Measurements from ENCODE around the gene CLRN1.

CLRN1 gene

GRCh38 chr3:150965436-150965835, 7.1 kb downstream of the CLRN1 start:
- Histone ChIP-seq H4K20me1 (ENCODE audit: insufficient read depth, low read length, poor library complexity, severe bottlenecking) (no peaks in the 10 kb centered on the region), H3K27me3 (ENCODE audit: insufficient read depth, low read length, poor library complexity, severe bottlenecking) (no peaks in the 10 kb centered on the region), H3K9me2 (replicated peaks; ENCODE audit: low read depth, low read length) (no peaks in the 10 kb centered on the region), H3K4me2 (ENCODE audit: low read depth, low read length, poor library complexity, severe bottlenecking) (no peak overlapping the region), H3K4me1 (ENCODE audit: insufficient read depth, low read length, poor library complexity, severe bottlenecking) (no peaks in the 10 kb centered on the region), H3F3A (ENCODE audit: low read depth) (no peaks in the 10 kb centered on the region), H3K4me3 (ENCODE audit: low read length, poor library complexity, severe bottlenecking) (no peak overlapping the region), H3K9me3 (ENCODE audit: insufficient read depth, low read depth, low read length) (no peaks in the 10 kb centered on the region), H3K79me2 (ENCODE audit: insufficient read depth, low read length) (no peaks in the 10 kb centered on the region), H3K9ac (ENCODE audit: low read depth, low read length, poor library complexity, severe bottlenecking) (no peak overlapping the region), H3K36me3 (ENCODE audit: insufficient read depth, low read length) (no peaks in the 10 kb centered on the region), H2AFZ (ENCODE audit: low read length) (no peak overlapping the region)
- TF ChIP-seq, protein P1, sequence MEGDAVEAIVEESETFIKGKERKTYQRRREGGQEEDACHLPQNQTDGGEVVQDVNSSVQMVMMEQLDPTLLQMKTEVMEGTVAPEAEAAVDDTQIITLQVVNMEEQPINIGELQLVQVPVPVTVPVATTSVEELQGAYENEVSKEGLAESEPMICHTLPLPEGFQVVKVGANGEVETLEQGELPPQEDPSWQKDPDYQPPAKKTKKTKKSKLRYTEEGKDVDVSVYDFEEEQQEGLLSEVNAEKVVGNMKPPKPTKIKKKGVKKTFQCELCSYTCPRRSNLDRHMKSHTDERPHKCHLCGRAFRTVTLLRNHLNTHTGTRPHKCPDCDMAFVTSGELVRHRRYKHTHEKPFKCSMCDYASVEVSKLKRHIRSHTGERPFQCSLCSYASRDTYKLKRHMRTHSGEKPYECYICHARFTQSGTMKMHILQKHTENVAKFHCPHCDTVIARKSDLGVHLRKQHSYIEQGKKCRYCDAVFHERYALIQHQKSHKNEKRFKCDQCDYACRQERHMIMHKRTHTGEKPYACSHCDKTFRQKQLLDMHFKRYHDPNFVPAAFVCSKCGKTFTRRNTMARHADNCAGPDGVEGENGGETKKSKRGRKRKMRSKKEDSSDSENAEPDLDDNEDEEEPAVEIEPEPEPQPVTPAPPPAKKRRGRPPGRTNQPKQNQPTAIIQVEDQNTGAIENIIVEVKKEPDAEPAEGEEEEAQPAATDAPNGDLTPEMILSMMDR (conservative IDR thresholded peaks at IDR 0.05; ENCODE audit: low read length): no peak
- no peak for TF ChIP-seq EZH2phosphoT487 (IDR thresholded peaks at IDR 0.05; ENCODE audit: borderline replicate concordance)

DNA sequence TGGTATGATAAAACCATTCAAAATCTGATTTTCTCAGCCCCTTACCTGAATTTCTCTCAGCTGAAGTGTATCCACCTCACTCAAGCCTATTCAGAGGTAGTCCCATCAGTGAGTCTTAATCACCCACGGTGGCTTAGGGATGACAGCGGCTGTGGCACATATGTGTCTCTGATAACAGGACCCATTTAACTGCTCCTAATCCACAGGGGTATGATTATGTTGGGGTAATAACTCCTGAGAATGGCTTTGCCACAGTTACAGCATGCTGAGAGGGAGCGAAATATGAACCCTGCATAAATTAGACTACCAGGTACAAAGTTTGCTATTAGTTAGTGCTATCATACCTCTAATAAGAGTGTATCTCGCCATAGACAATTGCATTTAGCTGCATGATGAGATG, 10.6 kb downstream of the CLRN1 start:
- H4K20me1 ChIP-seq (ENCODE audit: insufficient read depth, low read length, poor library complexity, severe bottlenecking): no peaks in the 10 kb centered on the region
- H3F3A ChIP-seq (ENCODE audit: low read depth): no peaks in the 10 kb centered on the region
- no peaks in the 10 kb centered on the region for H3K27me3 ChIP-seq (ENCODE audit: insufficient read depth, low read length, poor library complexity, severe bottlenecking)
- no peak overlapping the region for H3K4me3 ChIP-seq (ENCODE audit: low read length, poor library complexity, severe bottlenecking)
- H3K9me3 ChIP-seq (ENCODE audit: insufficient read depth, low read depth, low read length): no peaks in the 10 kb centered on the region
- no peaks in the 10 kb centered on the region for H3K36me3 ChIP-seq (ENCODE audit: insufficient read depth, low read length)
- no peak overlapping the region for H3K4me2 ChIP-seq (ENCODE audit: low read depth, low read length, poor library complexity, severe bottlenecking)
- no peak overlapping the region for H3K9ac ChIP-seq (ENCODE audit: low read depth, low read length, poor library complexity, severe bottlenecking)
- H2AFZ ChIP-seq (ENCODE audit: low read length): no peak overlapping the region
- no peaks in the 10 kb centered on the region for H3K4me1 ChIP-seq (ENCODE audit: insufficient read depth, low read length, poor library complexity, severe bottlenecking)
- TF ChIP-seq EZH2phosphoT487 (IDR thresholded peaks at IDR 0.05; ENCODE audit: borderline replicate concordance): no peak
- TF ChIP-seq, protein P1 (conservative IDR thresholded peaks at IDR 0.05; ENCODE audit: low read length): no peak
- H3K79me2 ChIP-seq (ENCODE audit: insufficient read depth, low read length): no peaks in the 10 kb centered on the region
- no peaks in the 10 kb centered on the region for H3K9me2 ChIP-seq (replicated peaks; ENCODE audit: low read depth, low read length)

DNA sequence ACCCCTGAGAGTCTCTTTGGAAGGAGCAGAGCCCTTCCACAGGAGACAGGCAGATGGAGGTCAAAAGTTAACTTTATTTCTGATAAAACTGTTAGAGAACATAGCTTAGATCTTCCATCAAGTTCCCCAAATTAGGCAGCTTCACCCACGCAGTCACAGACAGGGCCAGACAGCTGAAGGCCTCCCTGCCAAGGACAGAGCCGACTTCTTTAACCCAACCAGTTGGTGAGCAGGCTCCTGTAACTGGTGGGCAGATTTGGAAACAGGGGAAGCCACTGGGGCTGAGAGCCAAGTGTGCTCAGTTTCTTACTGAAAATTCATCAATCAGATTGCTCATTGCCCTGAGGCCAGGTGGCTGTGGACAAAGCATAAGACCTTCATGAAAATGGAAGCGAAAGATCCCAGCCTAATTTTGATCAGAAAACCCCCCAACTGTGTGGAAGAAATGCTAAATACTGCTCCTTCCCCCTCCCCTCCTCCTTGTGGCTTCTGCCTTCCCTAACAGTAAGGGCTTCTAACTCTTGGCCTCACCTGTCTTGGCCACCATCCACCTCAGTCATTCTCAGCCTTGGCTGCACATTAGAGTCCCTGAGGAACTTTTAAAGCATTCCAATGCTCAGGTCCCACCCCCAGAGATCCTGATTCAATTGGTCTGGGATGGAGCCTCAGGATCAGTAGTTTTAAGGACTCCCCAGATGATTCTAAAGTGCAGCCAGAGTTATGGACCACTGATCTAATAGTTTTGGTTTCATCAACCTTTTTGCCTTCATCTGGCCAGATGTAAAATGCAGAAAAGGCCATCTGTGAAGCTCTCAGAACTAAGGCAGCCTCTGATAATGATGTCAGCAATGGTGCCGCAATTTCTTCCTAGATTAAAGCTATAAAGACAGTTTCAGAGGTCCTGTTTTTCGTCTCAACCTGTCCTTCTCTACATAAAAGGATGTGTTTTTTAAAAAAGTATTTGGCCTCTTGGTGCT, 11.5 kb downstream of the CLRN1 start:
- H3K9me2 ChIP-seq (replicated peaks; ENCODE audit: low read depth, low read length): no peaks in the 10 kb centered on the region
- TF ChIP-seq, protein P1 (conservative IDR thresholded peaks at IDR 0.05; ENCODE audit: low read length): no peak
- no peak for TF ChIP-seq EZH2phosphoT487 (IDR thresholded peaks at IDR 0.05; ENCODE audit: borderline replicate concordance)

More for the DNA sequence above, 11.5 kb downstream of the CLRN1 start:
- Histone ChIP-seq H3K9me3 (ENCODE audit: insufficient read depth, low read depth, low read length) (no peaks in the 10 kb centered on the region), H2AFZ (ENCODE audit: low read length) (no peak overlapping the region), H3K9ac (ENCODE audit: low read depth, low read length, poor library complexity, severe bottlenecking) (no peak overlapping the region), H3K36me3 (ENCODE audit: insufficient read depth, low read length) (no peaks in the 10 kb centered on the region), H3K4me2 (ENCODE audit: low read depth, low read length, poor library complexity, severe bottlenecking) (no peak overlapping the region), H3K4me3 (ENCODE audit: low read length, poor library complexity, severe bottlenecking) (no peak overlapping the region), H3K27me3 (ENCODE audit: insufficient read depth, low read length, poor library complexity, severe bottlenecking) (no peaks in the 10 kb centered on the region), H3F3A (ENCODE audit: low read depth) (no peaks in the 10 kb centered on the region), H3K4me1 (ENCODE audit: insufficient read depth, low read length, poor library complexity, severe bottlenecking) (no peaks in the 10 kb centered on the region), H3K79me2 (ENCODE audit: insufficient read depth, low read length) (no peaks in the 10 kb centered on the region), H4K20me1 (ENCODE audit: insufficient read depth, low read length, poor library complexity, severe bottlenecking) (no peaks in the 10 kb centered on the region)
